ENCODE measurements around the gene SGCA. TPM values are rescaled to one million over a fixed set of nuclear protein-coding genes. Genes with fewer than 3 reads are reported as not detected.

The SGCA gene
- total RNA-seq, 1 donor from 2014 or later = not detected

- peak; percentile 11 for TF ChIP-seq CTCF (IDR thresholded peaks at IDR 0.05; ENCODE audit: insufficient read depth, low read length, poor library complexity, severe bottlenecking)
- Histone ChIP-seq H3K4me3 (ENCODE audit: low read depth, low read length) (no peak overlapping the region), H3K36me3 (ENCODE audit: control insufficient read depth, insufficient read depth, low read length) (peaks cover 8% of the 10 kb centered on the region), H3K27me3 (ENCODE audit: control insufficient read depth, insufficient read depth, low read length) (no peaks in the 10 kb centered on the region)
- no peak for DNase-seq (ENCODE audit: low read depth)
Observed at GRCh38 chr17:50194934-50195865, 29.4 kb downstream of the SGCA start.

- peaks cover 8% of the 10 kb centered on the region for H3K36me3 ChIP-seq (ENCODE audit: control insufficient read depth, insufficient read depth, low read length)
- no peak for DNase-seq (ENCODE audit: low read depth)
- H3K27me3 ChIP-seq (ENCODE audit: control insufficient read depth, insufficient read depth, low read length) = no peaks in the 10 kb centered on the region
- H3K4me3 ChIP-seq (ENCODE audit: low read depth, low read length) = no peak overlapping the region
- no peak for TF ChIP-seq CTCF (IDR thresholded peaks at IDR 0.05; ENCODE audit: insufficient read depth, low read length, poor library complexity, severe bottlenecking)
Observed at GRCh38 chr17:50196036-50196435, 30.2 kb downstream of the SGCA start.

GRCh38 chr17:50196826-50197225 lies 31.0 kb downstream of the SGCA start:
- no peak for DNase-seq (ENCODE audit: low read depth)
- no peak for TF ChIP-seq CTCF (IDR thresholded peaks at IDR 0.05; ENCODE audit: insufficient read depth, low read length, poor library complexity, severe bottlenecking)
- Histone ChIP-seq H3K4me3 (ENCODE audit: low read depth, low read length) (no peak overlapping the region), H3K36me3 (ENCODE audit: control insufficient read depth, insufficient read depth, low read length) (peaks cover 6% of the 10 kb centered on the region), H3K27me3 (ENCODE audit: control insufficient read depth, insufficient read depth, low read length) (no peaks in the 10 kb centered on the region)

- Histone ChIP-seq H3K36me3 (ENCODE audit: control insufficient read depth, insufficient read depth, low read length) (no peaks in the 10 kb centered on the region), H3K27me3 (ENCODE audit: control insufficient read depth, insufficient read depth, low read length) (no peaks in the 10 kb centered on the region), H3K4me3 (ENCODE audit: low read depth, low read length) (no peak overlapping the region)
- no peak for DNase-seq (ENCODE audit: low read depth)
- peak; percentile 84 for TF ChIP-seq CTCF (IDR thresholded peaks at IDR 0.05; ENCODE audit: insufficient read depth, low read length, poor library complexity, severe bottlenecking)
Observed at GRCh38 chr17:50198026-50198669, 32.3 kb downstream of the SGCA start.

- Histone ChIP-seq H3K36me3 (ENCODE audit: control insufficient read depth, insufficient read depth, low read length) (no peaks in the 10 kb centered on the region), H3K27me3 (ENCODE audit: control insufficient read depth, insufficient read depth, low read length) (no peaks in the 10 kb centered on the region), H3K4me3 (ENCODE audit: low read depth, low read length) (peak overlapping the region; percentile 55)
- no peak for TF ChIP-seq CTCF (IDR thresholded peaks at IDR 0.05; ENCODE audit: insufficient read depth, low read length, poor library complexity, severe bottlenecking)
- no peak for DNase-seq (ENCODE audit: low read depth)
Observed at GRCh38 chr17:50199211-50199802, 33.5 kb downstream of the SGCA start.
